Stomach (tissue), 9 donors: ENCODE measurements around the gene THSD4. TPM values are rescaled to one million over a fixed set of nuclear protein-coding genes. Genes with fewer than 3 reads are reported as not detected.

ENCODE experiments used
- DNase-seq, 2 donors: peaks; one replicate each; pipeline versions ENCODE4 v3.0.0 to v3.0.0-alpha.2; 2013 to 2019
- H3K27ac ChIP-seq, 5 donors: fragments of 200-600 bp in 4 of 5; sonication (generic) in 4 of 5; one replicate each; pipeline ENCODE4 v1.5.1; 2013 to 2019; ENCODE audit warnings: mild to moderate bottlenecking in 1 of 5, moderate library complexity in 1 of 5
- H3K27me3 ChIP-seq, 3 donors: fragments of 200-600 bp; sonication (generic); one replicate each; pipeline ENCODE4 v1.5.1; 2017 to 2019; ENCODE audit warnings: mixed run types in 1 of 3
- H3K36me3 ChIP-seq, 4 donors: fragments of 200-600 bp; sonication (generic); 1 replicate in 3 of 4; 2 replicates in 1 of 4; pipeline ENCODE4 v1.5.1; 2016 to 2019
- H3K4me1 ChIP-seq, 4 donors: fragments of 200-600 bp; sonication (generic); one replicate each; pipeline ENCODE4 v1.5.1; 2016 to 2019
- H3K4me3 ChIP-seq, 4 donors: fragments of 200-600 bp; sonication (generic) in 3 of 4; one replicate each; pipeline ENCODE4 v1.5.1; 2016 to 2019; ENCODE audit warnings: mild to moderate bottlenecking in 1 of 4
- H3K9me3 ChIP-seq, 4 donors: fragments of 200-600 bp; sonication (generic); one replicate each; pipeline ENCODE4 v1.5.1; 2016 to 2019
- CTCF ChIP-seq, 7 experiments: fragments of 450-650 bp in 4 of 7; fragments of 200-600 bp in 3 of 7; sonication (generic) in 3 of 7; IDR thresholded peaks; one replicate each; pipeline ENCODE4 v1.5.1; 2016 to 2019; ENCODE audit warnings: antibody characterized with exemption in 7 of 7, control low read depth in 2 of 7, mild to moderate bottlenecking in 1 of 7
- EP300 ChIP-seq: sonication (generic); formaldehyde crosslinking; IDR thresholded peaks from one replicate; pipeline ENCODE4 v1.6.1; 2017; ENCODE audit warnings: antibody characterized with exemption
- POLR2A ChIP-seq, 4 donors: fragments of 450-650 bp; IDR thresholded peaks; one replicate each; pipeline ENCODE4 v1.6.1; 2016; ENCODE audit warnings: antibody characterized with exemption in 4 of 4, control low read depth in 2 of 4, mild to moderate bottlenecking in 1 of 4, moderate library complexity in 1 of 4
- POLR2AphosphoS5 ChIP-seq, 3 donors: sonication (generic); formaldehyde crosslinking; IDR thresholded peaks; one replicate each; pipeline ENCODE4 v1.6.1; 2016; ENCODE audit warnings: antibody characterized with exemption in 3 of 3
- WGBS, 5 donors: extraction: QIAGEN DNeasy Blood & Tissue Kit in 3 of 5; methylation state at CpG; one replicate each; pipeline versions ENCODE4 v1.1.5 to v1.1.7; 2013 to 2018; 5-methylcytosine and 5-hydroxymethylcytosine counted together
- intact Hi-C: fragments of 100-400 bp; cut with DNase I; formaldehyde crosslinking; loops from one replicate; pipeline ENCODE4 v1.15.1; 2023; ENCODE audit warnings: low total_unique reads
- polyA plus RNA-seq, 3 donors: library from polyadenylated mRNA; stranded (reverse); fragments of 200-250 nt; gene quantifications; one replicate each; pipeline ENCODE4 v1.2.3, GENCODE V29; 2013
- total RNA-seq, 5 donors: library from RNA; depleted of rRNA; stranded (reverse); fragments of >200 nt; gene quantifications; one replicate each; pipeline versions ENCODE4 v1.1.0 to v1.2.3, GENCODE V29; 2014 to 2016
- donor health status: healthy with polysubstance abuse.
- donor health status: Bipolar disorder and iron deficiency.
- donor health status: healthy.

The THSD4 gene
- total and polyA plus RNA-seq, 8 donors: 1.8 to 79.4 (median 22.0) TPM

GRCh38 chr15:71272932-71273331 is 157.7 kb downstream of the THSD4 start:
- 73 to 92% (median 85%) methylated on average over 6 of the region's 6 CpGs for WGBS, 5 donors
- Histone ChIP-seq H3K27me3 (no peaks in the 10 kb centered on the region), H3K4me1 (peaks cover 0 to 9% (median under 1%) of the 10 kb centered on the region in 4 donors), H3K36me3 (no peaks in the 10 kb centered on the region), H3K4me3 (no peak overlapping the region), H3K9me3 (no peaks in the 10 kb centered on the region), H3K27ac (peak overlapping the region in 1 of 5 donors; percentile 40)
- TF ChIP-seq POLR2AphosphoS5 (IDR thresholded peaks at IDR 0.05) (no peak), EP300 (no peak), CTCF (IDR thresholded peaks at IDR 0.05) (no peak), POLR2A (IDR thresholded peaks at IDR 0.05) (no peak)
- intact Hi-C loops: no loop called here
- no peak for DNase-seq

DNA sequence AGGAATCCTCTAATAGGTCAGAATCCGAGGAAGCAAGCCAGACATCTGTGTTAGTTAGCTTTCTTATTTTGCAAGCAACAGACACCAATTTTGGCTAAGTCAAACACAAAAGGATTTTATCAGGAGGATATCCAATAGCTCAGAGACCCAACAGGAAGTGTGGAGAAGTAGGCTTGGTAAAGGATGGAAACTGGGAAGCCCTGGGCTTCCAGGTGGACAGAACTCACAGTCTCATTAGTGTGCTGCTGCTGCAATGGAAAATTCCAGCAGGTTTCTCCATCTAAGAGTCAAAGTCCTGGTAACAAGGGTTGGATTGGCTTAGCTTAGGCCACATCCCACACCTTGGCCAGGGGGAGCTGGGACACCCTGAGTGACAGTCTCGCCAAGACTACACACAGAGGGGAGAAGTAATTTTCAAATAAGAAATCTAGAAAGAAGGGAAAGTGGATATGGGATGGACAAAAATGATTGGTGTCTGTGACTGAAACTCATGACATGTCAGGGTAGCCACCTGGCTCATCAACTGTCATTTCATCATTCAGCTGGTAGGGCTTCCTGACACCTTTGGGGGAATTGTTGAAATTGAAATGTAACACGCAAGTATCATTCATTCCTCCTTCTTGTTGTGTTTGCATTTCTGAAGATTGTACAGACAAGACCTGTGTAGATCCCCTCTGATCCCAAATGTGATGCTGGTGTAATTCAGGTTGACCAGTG is 158.6 kb downstream of the THSD4 start:
- 83 to 93% (median 91%) methylated on average over 3 of the region's 3 CpGs for WGBS, 5 donors
- TF ChIP-seq EP300 (no peak), POLR2A (IDR thresholded peaks at IDR 0.05) (no peak), CTCF (IDR thresholded peaks at IDR 0.05) (no peak), POLR2AphosphoS5 (IDR thresholded peaks at IDR 0.05) (no peak)
- intact Hi-C loops: no loop called here
- Histone ChIP-seq H3K36me3 (no peaks in the 10 kb centered on the region), H3K4me1 (peaks cover 6 to 19% (median 10%) of the 10 kb centered on the region in 4 donors), H3K4me3 (no peak overlapping the region), H3K9me3 (no peaks in the 10 kb centered on the region), H3K27me3 (no peaks in the 10 kb centered on the region), H3K27ac (peak overlapping the region in 1 of 5 donors; percentile 40)
- peak in 1 of 2 donors; percentile 63 for DNase-seq

- TF ChIP-seq POLR2A (IDR thresholded peaks at IDR 0.05) (no peak), EP300 (no peak), POLR2AphosphoS5 (IDR thresholded peaks at IDR 0.05) (no peak), CTCF (IDR thresholded peaks at IDR 0.05) (no peak)
- 88 to 100% (median 94%) methylated on average over 1 of the region's 1 CpG for WGBS, 5 donors
- H3K27me3 ChIP-seq: no peaks in the 10 kb centered on the region
- H3K9me3 ChIP-seq: no peaks in the 10 kb centered on the region
- peak overlapping the region in 1 of 5 donors; percentile 40 for H3K27ac ChIP-seq
- H3K4me1 ChIP-seq: peaks cover 8 to 24% (median 15%) of the 10 kb centered on the region in 4 donors
- H3K36me3 ChIP-seq: no peaks in the 10 kb centered on the region
- no peak for DNase-seq
- intact Hi-C loops: no loop called here
- no peak overlapping the region for H3K4me3 ChIP-seq
Measured at GRCh38 chr15:71274448-71274798, 159.2 kb downstream of the THSD4 start.

DNA sequence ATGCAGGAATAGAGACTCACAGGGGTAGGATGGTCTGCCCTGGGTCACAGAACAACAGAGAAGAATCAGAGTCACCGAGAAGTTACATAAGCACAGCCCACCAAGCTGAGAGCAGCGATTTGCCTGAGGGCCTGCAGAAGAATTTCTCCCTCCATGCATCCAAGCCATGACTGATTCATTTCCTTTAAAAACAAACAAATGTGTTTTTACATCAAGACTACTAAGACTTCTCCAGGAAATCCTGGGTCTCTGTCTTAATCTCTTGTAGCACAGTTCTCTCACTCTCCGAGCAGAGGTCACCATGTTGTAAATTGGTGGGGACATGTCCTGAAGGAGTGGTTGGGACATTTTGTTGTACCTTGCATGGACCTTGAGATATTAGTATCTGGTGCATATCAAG is 159.8 kb downstream of the THSD4 start:
- intact Hi-C loops: no loop called here
- H3K27me3 ChIP-seq: no peaks in the 10 kb centered on the region
- no peaks in the 10 kb centered on the region for H3K36me3 ChIP-seq
- no peak for TF ChIP-seq EP300
- H3K27ac ChIP-seq: peak overlapping the region in 2 of 5 donors; percentile 20 to 40
- no peak overlapping the region for H3K4me3 ChIP-seq
- H3K4me1 ChIP-seq: peaks cover 14 to 31% (median 21%) of the 10 kb centered on the region in 4 donors
- no peak for DNase-seq
- WGBS, 5 donors: 60 to 78% (median 72%) methylated on average over 3 of the region's 3 CpGs
- H3K9me3 ChIP-seq: no peaks in the 10 kb centered on the region
